ENCODE data around the gene TCAP.

- TF ChIP-seq CTCF (conservative IDR thresholded peaks at IDR 0.05; ENCODE audit: low read depth, low read length) (no peak), EZH2 (IDR thresholded peaks at IDR 0.05; ENCODE audit: borderline replicate concordance, low read depth, low read length, poor library complexity, severe bottlenecking) (no peak)
These were observed 13.4 kb downstream of the TCAP start for GRCh38 chr17:39678340-39679116.
